SK-N-MC (cell line): ENCODE results near the gene ARHGEF10L.

Experiments
- EZH2 ChIP-seq: fragments of 200-600 bp; sonication (generic); IDR thresholded peaks from one replicate; pipeline ENCODE4 v1.6.1; 2017; ENCODE audit warnings: antibody characterized with exemption
- FOXP2 ChIP-seq: optimal IDR thresholded peaks from 2 replicates; pipeline ENCODE3; 2011; ENCODE audit warnings: mild to moderate bottlenecking, moderate library complexity; ENCODE audit not compliant: insufficient read depth; ENCODE audit errors: extremely low read length, control extremely low read depth
- POLR2AphosphoS5 ChIP-seq: IDR thresholded peaks from 2 replicates; pipeline ENCODE4 v1.6.1; 2012; ENCODE audit warnings: mild to moderate bottlenecking, low read depth, low read length, borderline replicate concordance

DNA sequence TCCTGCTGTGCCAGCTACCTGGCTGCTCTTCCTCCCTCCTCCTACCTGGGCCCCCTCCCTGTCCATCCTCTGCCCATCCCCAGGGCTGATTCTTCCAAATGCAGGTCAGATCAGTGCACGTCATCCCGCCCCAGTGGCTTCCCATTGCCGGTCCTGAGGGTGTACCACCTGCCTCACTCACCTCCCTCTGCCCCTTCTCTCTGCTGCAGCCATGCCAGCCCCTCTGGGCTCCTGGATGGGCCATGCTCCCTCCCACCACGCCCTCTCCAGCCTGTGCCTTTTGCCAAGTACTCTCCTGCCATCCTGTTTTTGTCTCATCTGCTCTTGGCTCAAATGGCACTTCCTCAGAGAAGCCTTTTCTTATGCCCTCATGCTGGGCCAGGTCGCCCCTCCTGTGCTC lies 95.8 kb downstream of the ARHGEF10L start:
- no peak for TF ChIP-seq EZH2
- TF ChIP-seq POLR2AphosphoS5: no peak
- no peak for TF ChIP-seq FOXP2
